AG04450 (cell line): ENCODE data around the gene SASH3. TPM values are rescaled to one million over a fixed set of nuclear protein-coding genes. Genes with fewer than 3 reads are reported as not detected.

Source experiments
- CTCF ChIA-PET: fragments of 300-600, 350-600 bp; formaldehyde crosslinking; extraction: SDS; loops from one replicate; lab custom pipeline; 2022; ENCODE audit warnings: antibody characterized with exemption, inconsistent platforms; lab: Charles Lee
- POLR2A ChIA-PET: fragments of 350-600 bp; formaldehyde crosslinking; extraction: SDS; loops from one replicate; lab custom pipeline; 2021; ENCODE audit warnings: antibody characterized with exemption, inconsistent platforms; lab: Yijun Ruan, JAX
- DNase-seq: peaks from one replicate; pipeline ENCODE4 v3.0.0-alpha.2; 2011; ENCODE audit warnings: low read depth, low spot score
- H3K27ac ChIP-seq: one replicate; pipeline ENCODE4 v1.5.1; 2012; ENCODE audit warnings: low read depth, low read length, control low read depth
- H3K27me3 ChIP-seq: one replicate; pipeline ENCODE4 v1.6.0; 2012; ENCODE audit warnings: low read length; ENCODE audit not compliant: control insufficient read depth, insufficient read depth
- H3K4me3 ChIP-seq: 2 replicates; pipeline ENCODE4 v1.5.1; 2011; ENCODE audit warnings: mild to moderate bottlenecking, low read depth, low read length, control low read depth
- H3K9me3 ChIP-seq: 2 replicates; pipeline ENCODE4 v1.5.1; 2012; ENCODE audit warnings: low read length; ENCODE audit not compliant: control insufficient read depth, insufficient read depth
- CTCF ChIP-seq: IDR thresholded peaks from 2 replicates; pipeline ENCODE4 v1.5.1; 2011; ENCODE audit warnings: low read depth, low read length, control low read depth, inconsistent platforms
- polyA plus RNA-seq: library from polyadenylated mRNA; depleted of rRNA; stranded (reverse); fragments of >200 nt; gene quantifications from 2 replicates; pipeline ENCODE4 v1.2.3, GENCODE V29; 2011

The SASH3 gene
- polyA plus RNA-seq, 1 experiment: not detected

- Histone ChIP-seq H3K27ac (no peak overlapping the region), H3K4me3 (no peak overlapping the region), H3K9me3 (no peaks in the 10 kb centered on the region), H3K27me3 (no peaks in the 10 kb centered on the region)
- ChIA-PET CTCF (no interaction called here), POLR2A (interaction anchor here (0.6 kb wide), 1 partner anchor 52 kb away, joined by 3 read pairs; the partner anchor contains the start of gene ZDHHC9)
- TF ChIP-seq CTCF: no peak
- DNase-seq: no peak
Observed at GRCh38 chrX:129791961-129792570, 12.3 kb downstream of the SASH3 start.

- DNase-seq: no peak
- Histone ChIP-seq H3K9me3 (no peaks in the 10 kb centered on the region), H3K4me3 (no peak overlapping the region), H3K27me3 (no peaks in the 10 kb centered on the region), H3K27ac (no peak overlapping the region)
- ChIA-PET CTCF (no interaction called here), POLR2A (interaction anchor here (0.6 kb wide), 1 partner anchor 51 kb away, joined by 3 read pairs; the partner anchor contains the start of gene ZDHHC9)
- TF ChIP-seq CTCF: no peak
Observed at GRCh38 chrX:129792586-129793291, 13.0 kb downstream of the SASH3 start.

GRCh38 chrX:129793604-129794191 is 13.9 kb downstream of the SASH3 start:
- Histone ChIP-seq H3K27me3 (no peaks in the 10 kb centered on the region), H3K4me3 (no peak overlapping the region), H3K9me3 (no peaks in the 10 kb centered on the region), H3K27ac (no peak overlapping the region)
- ChIA-PET POLR2A (no interaction called here), CTCF (no interaction called here)
- no peak for TF ChIP-seq CTCF
- no peak for DNase-seq

DNA sequence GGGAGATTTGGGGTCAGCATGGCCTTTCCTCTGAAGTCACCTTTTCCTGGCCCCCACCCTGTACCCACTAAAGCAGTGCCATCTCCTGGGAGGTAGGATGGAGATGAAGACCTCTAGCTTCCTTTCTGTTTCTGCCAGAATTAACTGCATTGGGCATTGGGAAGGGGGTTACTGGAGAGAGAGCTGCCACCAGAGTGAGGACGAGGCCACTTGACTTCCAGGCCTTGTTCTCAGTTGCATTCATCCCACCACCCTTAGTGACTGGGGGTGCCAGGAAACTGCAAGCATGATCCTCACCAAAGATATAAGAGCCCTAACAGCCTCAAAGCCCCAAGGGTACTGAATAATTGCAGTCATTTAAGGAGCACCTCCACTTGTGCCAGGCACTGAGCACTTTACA is 15.8 kb downstream of the SASH3 start:
- no peaks in the 10 kb centered on the region for H3K27me3 ChIP-seq
- H3K4me3 ChIP-seq: no peak overlapping the region
- no peak for DNase-seq
- CTCF ChIA-PET: no interaction called here
- H3K27ac ChIP-seq: no peak overlapping the region
- H3K9me3 ChIP-seq: no peaks in the 10 kb centered on the region
- POLR2A ChIA-PET: no interaction called here
- TF ChIP-seq CTCF: no peak
